Naive thymus-derived CD4-positive, alpha-beta T cell (primary cell): ENCODE measurements around the gene SMCR8. TPM values are rescaled to one million over a fixed set of nuclear protein-coding genes. Genes with fewer than 3 reads are reported as not detected.

ENCODE experiments used
- ATAC-seq: fragments of 150-1000 bp; cut with Tn5 transposase; 2 replicates; pipeline ENCODE4 v1.10.0; 2021; ENCODE audit warnings: mild to moderate bottlenecking, moderate library complexity
- CTCF ChIA-PET: fragments of 350-600 bp; sonication (Branson Sonifier 250); formaldehyde crosslinking; loops from one replicate; lab custom pipeline; 2021; ENCODE audit warnings: antibody characterized with exemption; lab: Charles Lee
- POLR2A ChIA-PET: fragments of 350-600 bp; sonication (Branson Sonifier 250); formaldehyde crosslinking; loops from one replicate; lab custom pipeline; 2021; ENCODE audit warnings: antibody characterized with exemption, inconsistent platforms; lab: Charles Lee
- DNase-seq, 9 donors: peaks; one replicate each; pipeline versions ENCODE4 v3.0.0 to v3.0.0-alpha.2; 2020 to 2022; ENCODE audit warnings: mixed read lengths in 1 of 9
- H3K27ac ChIP-seq: one replicate; pipeline ENCODE4 v1.7.0; 2013; ENCODE audit warnings: mild to moderate bottlenecking, low read depth, low read length, moderate library complexity
- H3K27me3 ChIP-seq, 2 donors: one replicate each; pipeline ENCODE4 v1.7.0; 2013; ENCODE audit warnings: low read length in 2 of 2, mild to moderate bottlenecking in 2 of 2, moderate library complexity in 2 of 2; ENCODE audit not compliant: control insufficient read depth in 2 of 2, insufficient read depth in 2 of 2
- H3K36me3 ChIP-seq, 3 experiments: 1 replicate in 2 of 3; 2 replicates in 1 of 3; pipeline ENCODE4 v1.7.0; 2013; ENCODE audit warnings: low read length in 3 of 3, mild to moderate bottlenecking in 3 of 3, moderate library complexity in 1 of 3; ENCODE audit not compliant: insufficient read depth in 3 of 3, control insufficient read depth in 2 of 3
- H3K4me1 ChIP-seq, 2 donors: one replicate each; pipeline ENCODE4 v1.7.0; 2013; ENCODE audit warnings: low read length in 2 of 2, mild to moderate bottlenecking in 2 of 2, moderate library complexity in 1 of 2; ENCODE audit not compliant: control insufficient read depth in 2 of 2, insufficient read depth in 2 of 2
- H3K4me3 ChIP-seq: 2 replicates; pipeline ENCODE4 v1.7.0; 2013; ENCODE audit warnings: mild to moderate bottlenecking, low read length
- H3K9me3 ChIP-seq, 3 experiments: 1 replicate in 2 of 3; 2 replicates in 1 of 3; pipeline ENCODE4 v1.7.0; 2013; ENCODE audit warnings: low read length in 3 of 3; ENCODE audit not compliant: control insufficient read depth in 2 of 3
- H3K27ac Mint-ChIP-seq, 9 donors: one replicate each; pipeline ENCODE4 v1.8.0; 2020 to 2022; ENCODE audit warnings: mixed read lengths in 9 of 9, mild to moderate bottlenecking in 8 of 9, moderate library complexity in 5 of 9, inconsistent platforms in 2 of 9
- H3K27me3 Mint-ChIP-seq, 5 donors: one replicate each; pipeline ENCODE4 v1.8.0; 2021 to 2022; ENCODE audit warnings: mixed read lengths in 5 of 5, mild to moderate bottlenecking in 1 of 5
- H3K36me3 Mint-ChIP-seq, 5 donors: one replicate each; pipeline ENCODE4 v1.8.0; 2020 to 2022; ENCODE audit warnings: mixed read lengths in 5 of 5, mild to moderate bottlenecking in 3 of 5, inconsistent platforms in 1 of 5
- H3K4me1 Mint-ChIP-seq, 7 donors: one replicate each; pipeline ENCODE4 v1.8.0; 2020 to 2022; ENCODE audit warnings: mixed read lengths in 7 of 7, mild to moderate bottlenecking in 3 of 7, inconsistent platforms in 1 of 7
- H3K4me3 Mint-ChIP-seq, 10 donors: one replicate each; pipeline ENCODE4 v1.8.0; 2020 to 2022; ENCODE audit warnings: mild to moderate bottlenecking in 10 of 10, mixed read lengths in 10 of 10, moderate library complexity in 6 of 10, inconsistent platforms in 2 of 10
- H3K9me3 Mint-ChIP-seq, 11 donors: one replicate each; pipeline ENCODE4 v1.8.0; 2020 to 2022; ENCODE audit warnings: mixed read lengths in 11 of 11, mild to moderate bottlenecking in 4 of 11, inconsistent platforms in 1 of 11, moderate library complexity in 1 of 11
- intact Hi-C, 2 donors: fragments of 100-400 bp; cut with micrococcal nuclease; formaldehyde crosslinking; loops; one replicate each; pipeline ENCODE4 v1.15.1; 2023
- polyA plus RNA-seq, 2 donors: library from polyadenylated mRNA; unstranded; fragments of 300-500 nt; fragmentation: Illumina TruSeq; gene quantifications; one replicate each; pipeline ENCODE4 v1.2.3, GENCODE V29; 2021
- total RNA-seq, 6 experiments: library from RNA in 5 of 6; stranded (reverse) in 5 of 6; gene quantifications; 1 replicate in 5 of 6; 2 replicates in 1 of 6; pipeline ENCODE4 v1.2.3 and lab custom pipeline; 2021 to 2026

Gene SMCR8
- total RNA-seq (10 to 100 TPM; 29.0 to 61.7 (median 52.1) TPM), polyA plus RNA-seq (1 to 10 TPM; 5.2 to 8.0 TPM), total RNA-seq (lab: John Stamatoyannopoulos, UW) (225 reads per million, percentile 94 among the genes with 10 or more reads in this experiment)

- CTCF ChIA-PET: interaction anchor here (0.6 to 1.5 kb wide), 2 partner anchors 48 to 228 kb away, joined by 3 to 4 read pairs; partner anchors contain the start of gene SHMT1
- Histone ChIP-seq H3K9me3 (no peaks in the 10 kb centered on the region), H3K27ac (peak within 1 kb of the TSS; percentile 93), H3K4me1 (peaks cover 50 to 54% of the 10 kb centered on the region in 2 donors), H3K36me3 (peaks cover 0 to 33% (median 4%) of the 10 kb centered on the region in 3 experiments), H3K27me3 (no peaks in the 10 kb centered on the region), H3K4me3 (peak within 1 kb of the TSS; percentile 95)
- H3K9me3 Mint-ChIP-seq: peaks cover 0 to 8% (median 0%) of the 10 kb centered on the region in 11 donors
- peak within 1 kb of the TSS; percentile 89 to 98 (median 93) for H3K4me3 Mint-ChIP-seq
- POLR2A ChIA-PET: interaction anchor here (0.6 to 1.5 kb wide), 6 partner anchors 47 to 1063 kb away, joined by 3 to 5 read pairs (median 4); partner anchors contain the start of genes MAPK7, MIEF2 and SHMT1
- ATAC-seq: peak; percentile 96
- H3K36me3 Mint-ChIP-seq: peaks cover 4 to 36% (median 18%) of the 10 kb centered on the region in 5 donors
- intact Hi-C loops: loop anchor here (1.0 to 10.0 kb wide), 15 partner anchors 47 to 1663 kb away; partner anchors contain the start of genes ALKBH5 (in 2 of the 2), ATPAF2 (in 2 of the 2), GID4 (in 2 of the 2) and LLGL1 (in 2 of the 2)
- peak within 1 kb of the TSS; percentile 92 to 99 (median 95) for H3K27ac Mint-ChIP-seq
- peaks cover 0 to 2% (median 0%) of the 10 kb centered on the region in 5 donors for H3K27me3 Mint-ChIP-seq
- DNase-seq: peak; percentile 86 to 99 (median 98)
- H3K4me1 Mint-ChIP-seq: peaks cover 61 to 88% (median 83%) of the 10 kb centered on the region in 7 donors
Observed at GRCh38 chr17:18314731-18315561, at the start of gene SMCR8, which contains the start of gene TOP3A. Gene SMCR8 (plus strand): TSS chr17:18315293. CDS start chr17:18315790, 497 bp downstream. Gene TOP3A (minus strand): TSS chr17:18314994. CDS start chr17:18314778, 216 bp downstream.

- Mint-ChIP-seq H3K9me3 (no peaks in the 10 kb centered on the region), H3K36me3 (peaks cover 0 to 5% (median 4%) of the 10 kb centered on the region in 5 donors), H3K27me3 (no peaks in the 10 kb centered on the region), H3K4me1 (peaks cover 0 to 6% (median 1%) of the 10 kb centered on the region in 7 donors), H3K27ac (no peak overlapping the region), H3K4me3 (no peak overlapping the region)
- intact Hi-C loops: no loop called here
- ATAC-seq (no peak), DNase-seq (no peak)
- H3K4me1 ChIP-seq: peaks cover 3 to 11% of the 10 kb centered on the region in 2 donors
- ChIA-PET CTCF (interaction anchor here (0.9 kb wide), 1 partner anchor 49 kb away, joined by 3 read pairs; no protein-coding TSS in a partner anchor), POLR2A (interaction anchor here (0.7 kb wide), 1 partner anchor 48 kb away, joined by 4 read pairs; the partner anchor contains the start of genes SMCR8 and TOP3A)
- H3K4me3 ChIP-seq: no peak overlapping the region
- H3K27ac ChIP-seq: no peak overlapping the region
- H3K36me3 ChIP-seq: peaks cover 0 to 32% (median 4%) of the 10 kb centered on the region in 3 experiments
- H3K9me3 ChIP-seq: no peaks in the 10 kb centered on the region
- no peaks in the 10 kb centered on the region for H3K27me3 ChIP-seq
Observed at GRCh38 chr17:18267366-18267765, 47.7 kb upstream of the SMCR8 start.

- intact Hi-C loops: no loop called here
- Histone ChIP-seq H3K4me3 (no peak overlapping the region), H3K36me3 (peaks cover 0 to 28% (median 4%) of the 10 kb centered on the region in 3 experiments), H3K27ac (no peak overlapping the region), H3K9me3 (no peaks in the 10 kb centered on the region), H3K27me3 (no peaks in the 10 kb centered on the region), H3K4me1 (peaks cover 0 to 11% of the 10 kb centered on the region in 2 donors)
- DNase-seq (no peak), ATAC-seq (no peak)
- H3K4me1 Mint-ChIP-seq: peaks cover 0 to 3% (median 0%) of the 10 kb centered on the region in 7 donors
- ChIA-PET CTCF (interaction anchor here (0.6 to 1.1 kb wide), 3 partner anchors 15 to 48 kb away, joined by 3 to 5 read pairs (median 3); no protein-coding TSS in a partner anchor), POLR2A (interaction anchor here (0.7 kb wide), 1 partner anchor 47 kb away, joined by 4 read pairs; the partner anchor contains the start of genes SMCR8 and TOP3A)
- no peaks in the 10 kb centered on the region for H3K27me3 Mint-ChIP-seq
- no peaks in the 10 kb centered on the region for H3K9me3 Mint-ChIP-seq
- no peak overlapping the region for H3K27ac Mint-ChIP-seq
- peaks cover 3 to 5% (median 3%) of the 10 kb centered on the region in 5 donors for H3K36me3 Mint-ChIP-seq
- H3K4me3 Mint-ChIP-seq: no peak overlapping the region
Observed at GRCh38 chr17:18267927-18268711, 47.0 kb upstream of the SMCR8 start.

GRCh38 chr17:18270046-18270931, 44.8 kb upstream of the SMCR8 start:
- Histone ChIP-seq H3K9me3 (no peaks in the 10 kb centered on the region), H3K27ac (no peak overlapping the region), H3K27me3 (no peaks in the 10 kb centered on the region), H3K36me3 (peaks cover 0 to 21% (median 5%) of the 10 kb centered on the region in 3 experiments), H3K4me3 (no peak overlapping the region), H3K4me1 (peaks cover 0 to 11% of the 10 kb centered on the region in 2 donors)
- ATAC-seq (no peak), DNase-seq (no peak)
- ChIA-PET POLR2A (no interaction called here), CTCF (interaction anchor here (0.5 to 0.7 kb wide), 2 partner anchors 19 to 52 kb away, joined by 3 read pairs; no protein-coding TSS in a partner anchor)
- H3K27ac Mint-ChIP-seq: peak overlapping the region in 1 of 9 donors; percentile 43
- no peaks in the 10 kb centered on the region for H3K9me3 Mint-ChIP-seq
- peaks cover 0 to 4% (median 0%) of the 10 kb centered on the region in 5 donors for H3K36me3 Mint-ChIP-seq
- no peaks in the 10 kb centered on the region for H3K27me3 Mint-ChIP-seq
- H3K4me1 Mint-ChIP-seq: peaks cover 0 to 3% (median 0%) of the 10 kb centered on the region in 7 donors
- H3K4me3 Mint-ChIP-seq: no peak overlapping the region
- intact Hi-C loops: no loop called here

GRCh38 chr17:18277076-18277475, 38.0 kb upstream of the SMCR8 start:
- H3K27ac ChIP-seq: no peak overlapping the region
- intact Hi-C loops: no loop called here
- POLR2A ChIA-PET: no interaction called here
- H3K9me3 Mint-ChIP-seq: no peaks in the 10 kb centered on the region
- no peak for ATAC-seq
- H3K27ac Mint-ChIP-seq: no peak overlapping the region
- H3K27me3 Mint-ChIP-seq: no peaks in the 10 kb centered on the region
- peaks cover 3 to 70% (median 7%) of the 10 kb centered on the region in 3 experiments for H3K36me3 ChIP-seq
- no peak overlapping the region for H3K4me3 Mint-ChIP-seq
- no peaks in the 10 kb centered on the region for H3K4me1 ChIP-seq
- peaks cover 2 to 23% (median 5%) of the 10 kb centered on the region in 5 donors for H3K36me3 Mint-ChIP-seq
- H3K27me3 ChIP-seq: no peaks in the 10 kb centered on the region
- H3K9me3 ChIP-seq: no peaks in the 10 kb centered on the region
- no peak for DNase-seq
- CTCF ChIA-PET: interaction anchor here (1.3 kb wide), 1 partner anchor 16 kb away, joined by 3 read pairs; the partner anchor contains the start of gene MIEF2
- H3K4me1 Mint-ChIP-seq: no peaks in the 10 kb centered on the region
- H3K4me3 ChIP-seq: no peak overlapping the region
